Left lung (tissue), 10 donors: Measurements from ENCODE around the gene INKA1. TPM values are rescaled to one million over a fixed set of nuclear protein-coding genes. Genes with fewer than 3 reads are reported as not detected.
"Not testable (repeated sequence)": the region's sequence is repeated elsewhere in the genome, so short reads cannot be mapped to it uniquely, and the experiment has no call there.

Source experiments
- ATAC-seq: fragments of 200-7000 bp; cut with Tn5 transposase; one replicate; pipeline ENCODE4 v1.9.1; 2020; ENCODE audit warnings: moderate library complexity
- DNase-seq, 4 donors: peaks; one replicate each; pipeline ENCODE4 v3.0.0-alpha.2; 2013 to 2020
- H3K27ac ChIP-seq, 2 donors: fragments of 200-600 bp; sonication (generic) in 1 of 2; one replicate each; pipeline versions ENCODE4 v1.5.0 to v1.8.0; 2020 to 2021
- H3K27me3 ChIP-seq, 2 donors: fragments of 200-600 bp; sonication (generic) in 1 of 2; one replicate each; pipeline versions ENCODE4 v1.5.0 to v1.8.0; 2020 to 2021
- H3K36me3 ChIP-seq, 2 donors: fragments of 200-600 bp; sonication (generic) in 1 of 2; one replicate each; pipeline versions ENCODE4 v1.5.0 to v1.8.0; 2020 to 2021
- H3K4me1 ChIP-seq, 2 donors: fragments of 200-600 bp; one replicate each; pipeline ENCODE4 v1.8.0; 2021
- H3K4me3 ChIP-seq, 2 donors: fragments of 200-600 bp; sonication (generic) in 1 of 2; one replicate each; pipeline versions ENCODE4 v1.5.0 to v1.8.0; 2020 to 2021; ENCODE audit warnings: mild to moderate bottlenecking in 1 of 2
- H3K9me3 ChIP-seq, 2 donors: fragments of 200-600 bp; sonication (generic) in 1 of 2; one replicate each; pipeline versions ENCODE4 v1.5.0 to v1.8.0; 2020 to 2021
- CTCF ChIP-seq, 2 donors: fragments of 200-600 bp; sonication (generic) in 1 of 2; IDR thresholded peaks; one replicate each; pipeline versions ENCODE4 v1.5.0 to v1.8.0; 2021; ENCODE audit warnings: antibody characterized with exemption in 2 of 2
- intact Hi-C, 2 donors: fragments of 100-400 bp; cut with DNase I; formaldehyde crosslinking; loops; one replicate each; pipeline versions ENCODE4 v1.11.2 to v1.14.2; 2022
- polyA plus RNA-seq, 6 donors: library from polyadenylated mRNA; unstranded; fragments of 120-200 nt; gene quantifications; one replicate each; pipeline ENCODE4 v1.2.1, GENCODE V29; 2013; ENCODE audit not compliant: insufficient read length in 6 of 6
- total RNA-seq, 2 donors: library from RNA; stranded (reverse); fragmentation: NEBNext Ultra II Directional; extraction: Animal tissue kit (Norgen Biotek cat#: 25700); gene quantifications; one replicate each; pipeline ENCODE4 v1.2.1, GENCODE V29; 2021
- donor health status: DM: no; HTN: yes; CAD: no.
- donor health status: DM: no; HTN: no; CAD: no.

The INKA1 gene
- total and polyA plus RNA-seq, 8 donors, result 3.7 to 18.9 (median 13.3) TPM

- DNase-seq (no peak), ATAC-seq (peak; percentile 77)
- TF ChIP-seq CTCF (IDR thresholded peaks at IDR 0.05), result no peak
- Histone ChIP-seq H3K27ac (no peak overlapping the region), H3K9me3 (no peaks in the 10 kb centered on the region), H3K4me1 (peaks cover 8 to 44% of the 10 kb centered on the region in 2 donors), H3K27me3 (no peaks in the 10 kb centered on the region), H3K4me3 (no peak overlapping the region), H3K36me3 (peaks cover 0 to 51% of the 10 kb centered on the region in 2 donors)
- intact Hi-C loops, result no loop called here
Measured at GRCh38 chr3:49780080-49780974, 22.7 kb upstream of the INKA1 start.

GRCh38 chr3:49780975-49781365 is 22.1 kb upstream of the INKA1 start:
- ATAC-seq, result peak; percentile 19
- H3K4me3 ChIP-seq, H3K9me3 ChIP-seq, H3K27ac ChIP-seq, H3K27me3 ChIP-seq, intact Hi-C loops, DNase-seq: not testable (repeated sequence)
- Histone ChIP-seq H3K4me1 (peaks cover 10 to 49% of the 10 kb centered on the region in 2 donors), H3K36me3 (peaks cover 0 to 48% of the 10 kb centered on the region in 2 donors)

GRCh38 chr3:49781415-49782199 is 21.5 kb upstream of the INKA1 start:
- no peak for TF ChIP-seq CTCF (IDR thresholded peaks at IDR 0.05)
- DNase-seq, result no peak
- no peak overlapping the region for H3K27ac ChIP-seq
- no peak overlapping the region for H3K4me3 ChIP-seq
- ATAC-seq, result no peak
- no peaks in the 10 kb centered on the region for H3K9me3 ChIP-seq
- H3K4me1 ChIP-seq, result peaks cover 10 to 49% of the 10 kb centered on the region in 2 donors
- H3K36me3 ChIP-seq, result peaks cover 0 to 41% of the 10 kb centered on the region in 2 donors
- H3K27me3 ChIP-seq, result no peaks in the 10 kb centered on the region
- intact Hi-C loops, result no loop called here

GRCh38 chr3:49782277-49782676 is 20.8 kb upstream of the INKA1 start:
- DNase-seq, H3K27ac ChIP-seq, ATAC-seq, H3K9me3 ChIP-seq, H3K4me3 ChIP-seq, intact Hi-C loops, H3K27me3 ChIP-seq: not testable (repeated sequence)
- Histone ChIP-seq H3K36me3 (peaks cover 0 to 35% of the 10 kb centered on the region in 2 donors), H3K4me1 (peaks cover 10 to 56% of the 10 kb centered on the region in 2 donors)

GRCh38 chr3:49785565-49786356 is 17.3 kb upstream of the INKA1 start:
- no peak for TF ChIP-seq CTCF (IDR thresholded peaks at IDR 0.05)
- Histone ChIP-seq H3K9me3 (no peaks in the 10 kb centered on the region), H3K4me1 (peaks cover 10 to 49% of the 10 kb centered on the region in 2 donors), H3K27ac (peak overlapping the region; percentile 91 to 95), H3K4me3 (peak overlapping the region; percentile 70 to 85), H3K36me3 (peaks cover 0 to 28% of the 10 kb centered on the region in 2 donors), H3K27me3 (no peaks in the 10 kb centered on the region)
- intact Hi-C loops, result no loop called here
- peak; percentile 69 for ATAC-seq
- peak in 2 of 4 donors; percentile 23 to 49 for DNase-seq
